C4-2B (cell line): ENCODE measurements around the gene MAD2L2.

Source experiments
- CTCF ChIP-seq: fragments of 450-650 bp; conservative IDR thresholded peaks from 2 replicates; pipeline ENCODE4 v1.5.1; 2017; ENCODE audit warnings: mild to moderate bottlenecking
- ZFX ChIP-seq: fragments of 450-650 bp; IDR thresholded peaks from 2 replicates; pipeline ENCODE4 v1.6.1; 2017

- TF ChIP-seq CTCF: no peak
- TF ChIP-seq ZFX: no peak
Observed at GRCh38 chr1:11721311-11721710, 40.4 kb upstream of the MAD2L2 start.
